SU-DHL-6 (cell line): ENCODE measurements around the gene CD200.

Source experiments
- H2AFZ ChIP-seq: fragments of 200-600 bp; sonication (generic); 2 replicates; pipeline ENCODE4 v1.6.1; 2014; ENCODE audit warnings: low read depth, mild to moderate bottlenecking, moderate library complexity, mixed read lengths, antibody characterized with exemption, low read length; ENCODE audit not compliant: severe bottlenecking
- H3F3A ChIP-seq: fragments of 200-600 bp; shearing (Covaris generic); 2 replicates; pipeline ENCODE4 v1.6.0; 2016; ENCODE audit warnings: antibody characterized with exemption, mild to moderate bottlenecking; ENCODE audit not compliant: insufficient read depth
- H3K27ac ChIP-seq: fragments of 200-600 bp; sonication (generic); 2 replicates; pipeline ENCODE4 v1.5.1; 2016; ENCODE audit warnings: low read depth, mild to moderate bottlenecking, low read length, moderate library complexity, mixed read lengths
- H3K27me3 ChIP-seq: fragments of 200-600 bp; sonication (generic), shearing (Covaris generic); 2 replicates; pipeline ENCODE4 v1.6.0; 2014; ENCODE audit warnings: mild to moderate bottlenecking, low read length
- H3K36me3 ChIP-seq: fragments of 200-600 bp; sonication (generic); 2 replicates; pipeline ENCODE4 v1.6.1; 2014; ENCODE audit warnings: mild to moderate bottlenecking, low read length, mixed read lengths
- H3K4me2 ChIP-seq: fragments of 300-600, 200-600 bp; shearing (Covaris generic), sonication (generic); 2 replicates; pipeline ENCODE4 v1.6.0; 2014; ENCODE audit warnings: low read length, low read depth, mild to moderate bottlenecking; ENCODE audit not compliant: poor library complexity, severe bottlenecking
- H3K4me3 ChIP-seq: fragments of 200-600 bp; sonication (generic); 2 replicates; pipeline ENCODE4 v1.5.1; 2014; ENCODE audit warnings: antibody characterized with exemption, low read length, mild to moderate bottlenecking, mixed read lengths; ENCODE audit not compliant: insufficient read depth, poor library complexity, severe bottlenecking
- H3K79me2 ChIP-seq: fragments of 200-600 bp; sonication (generic); 2 replicates; pipeline ENCODE4 v1.6.1; 2014; ENCODE audit warnings: mild to moderate bottlenecking, low read length, moderate library complexity; ENCODE audit not compliant: insufficient read depth
- H3K9ac ChIP-seq: fragments of 200-600 bp; sonication (generic); 2 replicates; pipeline ENCODE4 v1.7.0; 2014; ENCODE audit warnings: mild to moderate bottlenecking, low read length
- H3K9me2 ChIP-seq: fragments of 200-600 bp; sonication (generic); replicated peaks from 2 replicates; pipeline ENCODE4 v1.6.1; 2014; ENCODE audit warnings: low read length; ENCODE audit not compliant: insufficient read depth
- H3K9me3 ChIP-seq: fragments of 200-600 bp; sonication (generic); 2 replicates; pipeline ENCODE4 v1.6.1; 2014; ENCODE audit warnings: low read length, mixed read lengths; ENCODE audit not compliant: insufficient read depth
- H4K20me1 ChIP-seq: fragments of 200-600 bp; sonication (generic); 2 replicates; pipeline ENCODE4 v1.6.1; 2014; ENCODE audit warnings: low read depth, mild to moderate bottlenecking, antibody characterized with exemption, low read length, moderate library complexity, mixed read lengths
- CTCF ChIP-seq: fragments of 200-600 bp; sonication (generic); IDR thresholded peaks from one replicate; pipeline ENCODE4 v1.5.1; 2017; ENCODE audit warnings: antibody characterized with exemption, mild to moderate bottlenecking, low read length, moderate library complexity; ENCODE audit not compliant: insufficient read depth, poor library complexity, severe bottlenecking
- EZH2phosphoT487 ChIP-seq: fragments of 200-600 bp; sonication (generic), shearing (Covaris generic); conservative IDR thresholded peaks from 2 replicates; pipeline ENCODE4 v1.6.1; 2018; ENCODE audit warnings: mild to moderate bottlenecking, antibody characterized with exemption, low read length, moderate library complexity, mixed read lengths

Gene CD200

GRCh38 chr3:112346491-112347122 lies 13.7 kb downstream of the CD200 start:
- Histone ChIP-seq H4K20me1 (no peaks in the 10 kb centered on the region), H3K4me3 (no peak overlapping the region), H2AFZ (no peak overlapping the region), H3K4me2 (no peak overlapping the region), H3K9ac (no peak overlapping the region), H3F3A (no peaks in the 10 kb centered on the region), H3K9me2 (no peaks in the 10 kb centered on the region), H3K27me3 (no peaks in the 10 kb centered on the region), H3K36me3 (no peaks in the 10 kb centered on the region), H3K27ac (no peak overlapping the region), H3K9me3 (no peaks in the 10 kb centered on the region), H3K79me2 (no peaks in the 10 kb centered on the region)
- TF ChIP-seq EZH2phosphoT487 (no peak), CTCF (no peak)

DNA sequence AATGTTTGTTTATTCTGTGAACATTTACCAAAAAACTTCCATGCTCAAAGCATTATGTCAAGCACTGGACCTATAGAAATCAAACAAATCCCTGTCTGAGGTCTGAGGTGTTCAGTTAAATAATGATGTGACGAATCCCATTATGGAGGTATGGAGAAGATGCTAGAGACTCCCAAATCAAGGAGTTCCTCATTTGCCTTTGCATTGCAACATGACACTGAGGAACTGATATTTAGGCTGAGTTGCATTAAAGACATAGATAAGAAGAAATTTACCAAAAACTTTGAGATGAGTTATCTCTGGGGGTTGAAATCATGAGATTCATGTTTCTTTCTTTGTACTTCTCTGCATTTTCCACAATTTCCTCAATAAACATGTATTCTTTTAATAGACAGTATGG lies 16.0 kb downstream of the CD200 start:
- Histone ChIP-seq H3K4me2 (no peak overlapping the region), H3K36me3 (no peaks in the 10 kb centered on the region), H3K9ac (no peak overlapping the region), H3K79me2 (no peaks in the 10 kb centered on the region), H3K9me2 (no peaks in the 10 kb centered on the region), H3K9me3 (no peaks in the 10 kb centered on the region), H3K27ac (no peak overlapping the region), H3K4me3 (no peak overlapping the region), H3K27me3 (no peaks in the 10 kb centered on the region), H3F3A (no peaks in the 10 kb centered on the region), H4K20me1 (no peaks in the 10 kb centered on the region), H2AFZ (no peak overlapping the region)
- TF ChIP-seq EZH2phosphoT487 (no peak), CTCF (no peak)

GRCh38 chr3:112349557-112349956 lies 16.6 kb downstream of the CD200 start:
- Histone ChIP-seq H3K27me3 (no peaks in the 10 kb centered on the region), H3K9me3 (no peaks in the 10 kb centered on the region), H3K4me2 (no peak overlapping the region), H3K27ac (no peak overlapping the region), H3K36me3 (no peaks in the 10 kb centered on the region), H3K9me2 (no peaks in the 10 kb centered on the region), H3K9ac (no peak overlapping the region), H2AFZ (no peak overlapping the region), H3F3A (no peaks in the 10 kb centered on the region), H3K4me3 (no peak overlapping the region), H4K20me1 (no peaks in the 10 kb centered on the region), H3K79me2 (no peaks in the 10 kb centered on the region)
- no peak for TF ChIP-seq EZH2phosphoT487
- no peak for TF ChIP-seq CTCF
